ENCODE data around the gene TUBD1. TPM values are rescaled to one million over a fixed set of nuclear protein-coding genes. Genes with fewer than 3 reads are reported as not detected.

TUBD1 gene
- total and polyA plus RNA-seq, 2 of the 13 experiments (the other 11 are each of a cell fraction or from before 2014, with no cell fraction given): 18.2 to 25.9 TPM

DNA sequence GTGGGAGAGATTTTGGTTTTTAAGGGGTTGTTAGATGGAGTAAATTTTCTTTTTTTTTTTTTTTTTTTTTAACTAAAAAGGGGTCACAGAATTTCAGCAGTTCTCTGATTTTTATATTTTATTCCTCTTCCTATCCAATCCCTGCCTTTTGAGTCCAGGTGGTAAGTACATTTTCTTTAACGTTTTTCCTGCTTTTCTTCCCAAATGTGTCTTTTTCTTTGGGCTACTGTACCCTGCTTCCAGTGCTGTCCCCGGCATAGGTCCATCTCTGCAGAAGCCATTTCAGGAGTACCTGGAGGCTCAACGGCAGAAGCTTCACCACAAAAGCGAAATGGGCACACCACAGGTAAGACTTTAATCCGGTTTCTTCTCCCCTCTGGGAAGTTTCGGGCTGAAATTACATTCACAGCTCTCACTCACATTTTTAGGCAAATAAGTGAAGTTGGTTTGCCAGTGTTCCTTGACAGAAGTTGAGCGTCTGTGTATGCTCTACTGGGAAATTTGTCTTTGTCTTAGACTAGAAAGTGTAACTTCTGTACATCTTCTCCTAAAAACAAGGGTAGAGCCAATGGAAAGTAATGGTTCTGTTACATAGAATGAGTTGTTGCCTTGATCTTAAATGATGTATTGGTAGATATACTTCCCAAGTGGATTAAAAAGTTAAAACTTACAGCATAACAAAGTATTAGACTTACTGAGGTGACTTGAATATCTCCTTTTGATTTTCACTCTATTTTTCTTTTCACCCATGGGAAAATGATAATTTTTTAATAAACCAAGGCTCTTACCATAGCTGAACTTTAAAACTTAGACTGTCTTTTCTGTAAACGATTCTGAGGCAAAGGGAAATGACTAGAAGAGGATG is 54.5 kb downstream of the TUBD1 start (continued):
- TF ChIP-seq MAZ (IDR thresholded peaks at IDR 0.05; ENCODE audit: borderline replicate concordance, low read depth, low read length): no peak
- 0 out of 2 replicates have a peak, but pooled peaks have one; percentile 18 for TF ChIP-seq MAZ (CRISPR knock-in tag; IDR thresholded peaks at IDR 0.05; ENCODE audit: low read depth)
- TF ChIP-seq RBM22 (optimal IDR thresholded peaks at IDR 0.05; ENCODE audit: low read length): peak; percentile 99
- peak; percentile 9; the same call in 1 of the 2 replicates for TF ChIP-seq RARA (CRISPR knock-in tag; IDR thresholded peaks at IDR 0.05)
- TF ChIP-seq ZNF343 (CRISPR knock-in tag; IDR thresholded peaks at IDR 0.05): 0 out of 2 replicates have a peak, but pooled peaks have one; percentile 56
- TF ChIP-seq U2AF1 (optimal IDR thresholded peaks at IDR 0.05; ENCODE audit: low read depth, low read length): peak; percentile 35
- TF ChIP-seq ZNF333 (CRISPR knock-in tag; IDR thresholded peaks at IDR 0.05; ENCODE audit: borderline replicate concordance): 0 out of 2 replicates have a peak, but pooled peaks have one; percentile 35
- TF ChIP-seq, protein P1, sequence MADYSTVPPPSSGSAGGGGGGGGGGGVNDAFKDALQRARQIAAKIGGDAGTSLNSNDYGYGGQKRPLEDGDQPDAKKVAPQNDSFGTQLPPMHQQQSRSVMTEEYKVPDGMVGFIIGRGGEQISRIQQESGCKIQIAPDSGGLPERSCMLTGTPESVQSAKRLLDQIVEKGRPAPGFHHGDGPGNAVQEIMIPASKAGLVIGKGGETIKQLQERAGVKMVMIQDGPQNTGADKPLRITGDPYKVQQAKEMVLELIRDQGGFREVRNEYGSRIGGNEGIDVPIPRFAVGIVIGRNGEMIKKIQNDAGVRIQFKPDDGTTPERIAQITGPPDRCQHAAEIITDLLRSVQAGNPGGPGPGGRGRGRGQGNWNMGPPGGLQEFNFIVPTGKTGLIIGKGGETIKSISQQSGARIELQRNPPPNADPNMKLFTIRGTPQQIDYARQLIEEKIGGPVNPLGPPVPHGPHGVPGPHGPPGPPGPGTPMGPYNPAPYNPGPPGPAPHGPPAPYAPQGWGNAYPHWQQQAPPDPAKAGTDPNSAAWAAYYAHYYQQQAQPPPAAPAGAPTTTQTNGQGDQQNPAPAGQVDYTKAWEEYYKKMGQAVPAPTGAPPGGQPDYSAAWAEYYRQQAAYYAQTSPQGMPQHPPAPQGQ (CRISPR knock-in tag; IDR thresholded peaks at IDR 0.05; ENCODE audit: borderline replicate concordance): peak; percentile 95; the same call in 1 of the 2 replicates
- TF ChIP-seq HDAC6 (IDR thresholded peaks at IDR 0.05; ENCODE audit: low read depth, low read length): peak; percentile 98
- TF ChIP-seq, protein P2, sequence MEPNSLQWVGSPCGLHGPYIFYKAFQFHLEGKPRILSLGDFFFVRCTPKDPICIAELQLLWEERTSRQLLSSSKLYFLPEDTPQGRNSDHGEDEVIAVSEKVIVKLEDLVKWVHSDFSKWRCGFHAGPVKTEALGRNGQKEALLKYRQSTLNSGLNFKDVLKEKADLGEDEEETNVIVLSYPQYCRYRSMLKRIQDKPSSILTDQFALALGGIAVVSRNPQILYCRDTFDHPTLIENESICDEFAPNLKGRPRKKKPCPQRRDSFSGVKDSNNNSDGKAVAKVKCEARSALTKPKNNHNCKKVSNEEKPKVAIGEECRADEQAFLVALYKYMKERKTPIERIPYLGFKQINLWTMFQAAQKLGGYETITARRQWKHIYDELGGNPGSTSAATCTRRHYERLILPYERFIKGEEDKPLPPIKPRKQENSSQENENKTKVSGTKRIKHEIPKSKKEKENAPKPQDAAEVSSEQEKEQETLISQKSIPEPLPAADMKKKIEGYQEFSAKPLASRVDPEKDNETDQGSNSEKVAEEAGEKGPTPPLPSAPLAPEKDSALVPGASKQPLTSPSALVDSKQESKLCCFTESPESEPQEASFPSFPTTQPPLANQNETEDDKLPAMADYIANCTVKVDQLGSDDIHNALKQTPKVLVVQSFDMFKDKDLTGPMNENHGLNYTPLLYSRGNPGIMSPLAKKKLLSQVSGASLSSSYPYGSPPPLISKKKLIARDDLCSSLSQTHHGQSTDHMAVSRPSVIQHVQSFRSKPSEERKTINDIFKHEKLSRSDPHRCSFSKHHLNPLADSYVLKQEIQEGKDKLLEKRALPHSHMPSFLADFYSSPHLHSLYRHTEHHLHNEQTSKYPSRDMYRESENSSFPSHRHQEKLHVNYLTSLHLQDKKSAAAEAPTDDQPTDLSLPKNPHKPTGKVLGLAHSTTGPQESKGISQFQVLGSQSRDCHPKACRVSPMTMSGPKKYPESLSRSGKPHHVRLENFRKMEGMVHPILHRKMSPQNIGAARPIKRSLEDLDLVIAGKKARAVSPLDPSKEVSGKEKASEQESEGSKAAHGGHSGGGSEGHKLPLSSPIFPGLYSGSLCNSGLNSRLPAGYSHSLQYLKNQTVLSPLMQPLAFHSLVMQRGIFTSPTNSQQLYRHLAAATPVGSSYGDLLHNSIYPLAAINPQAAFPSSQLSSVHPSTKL (CRISPR knock-in tag; IDR thresholded peaks at IDR 0.05): no peak; the same call in 1 of the 2 replicates
- TF ChIP-seq, protein P3, sequence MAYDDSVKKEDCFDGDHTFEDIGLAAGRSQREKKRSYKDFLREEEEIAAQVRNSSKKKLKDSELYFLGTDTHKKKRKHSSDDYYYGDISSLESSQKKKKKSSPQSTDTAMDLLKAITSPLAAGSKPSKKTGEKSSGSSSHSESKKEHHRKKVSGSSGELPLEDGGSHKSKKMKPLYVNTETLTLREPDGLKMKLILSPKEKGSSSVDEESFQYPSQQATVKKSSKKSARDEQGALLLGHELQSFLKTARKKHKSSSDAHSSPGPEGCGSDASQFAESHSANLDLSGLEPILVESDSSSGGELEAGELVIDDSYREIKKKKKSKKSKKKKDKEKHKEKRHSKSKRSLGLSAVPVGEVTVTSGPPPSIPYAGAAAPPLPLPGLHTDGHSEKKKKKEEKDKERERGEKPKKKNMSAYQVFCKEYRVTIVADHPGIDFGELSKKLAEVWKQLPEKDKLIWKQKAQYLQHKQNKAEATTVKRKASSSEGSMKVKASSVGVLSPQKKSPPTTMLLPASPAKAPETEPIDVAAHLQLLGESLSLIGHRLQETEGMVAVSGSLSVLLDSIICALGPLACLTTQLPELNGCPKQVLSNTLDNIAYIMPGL (CRISPR knock-in tag; IDR thresholded peaks at IDR 0.05; ENCODE audit: borderline replicate concordance in 1 of 2, low read depth in 1 of 2): peak in 1 of 2 experiments; percentile 13; a peak in 1 of 4 replicates
- 0 out of 2 replicates have a peak, but pooled peaks have one; percentile 15 for TF ChIP-seq KLF15 (CRISPR knock-in tag; IDR thresholded peaks at IDR 0.05; ENCODE audit: borderline replicate concordance)
- no peak for TF ChIP-seq CHD2 (IDR thresholded peaks at IDR 0.05; ENCODE audit: low read depth, low read length)
- TF ChIP-seq SAP130 (CRISPR knock-in tag; IDR thresholded peaks at IDR 0.05; ENCODE audit: low read depth): peak; percentile 53; the same call in 1 of the 2 replicates
- TF ChIP-seq ZNF317 (CRISPR knock-in tag; IDR thresholded peaks at IDR 0.05): 0 out of 2 replicates have a peak, but pooled peaks have one; percentile 6
